Superior temporal gyrus (tissue), 1 donor: ENCODE results near the gene DCAF4.

Experiments used
- DNase-seq: peaks from one replicate; pipeline ENCODE4 v3.0.0-alpha.2; 2016; ENCODE audit errors: extremely low spot score

DCAF4 gene

GRCh38 chr14:72926292-72927028 lies at the start of gene DCAF4:
TSS of gene DCAF4 (plus strand) at chr14:72926464. CDS start at chr14:72937979, 11,515 bp downstream.
- DNase-seq = peak; percentile 97

GRCh38 chr14:72876710-72877063 lies 49.6 kb upstream of the DCAF4 start:
- no peak for DNase-seq

GRCh38 chr14:72878746-72879145 lies 47.5 kb upstream of the DCAF4 start:
- no peak for DNase-seq

- no peak for DNase-seq
These were observed 46.8 kb upstream of the DCAF4 start for GRCh38 chr14:72879431-72879830.

- DNase-seq = no peak
These were observed 46.1 kb upstream of the DCAF4 start for GRCh38 chr14:72880164-72880563.

GRCh38 chr14:72880820-72881219 lies 45.4 kb upstream of the DCAF4 start:
- no peak for DNase-seq

GRCh38 chr14:72881543-72881942 lies 44.7 kb upstream of the DCAF4 start:
- no peak for DNase-seq

- DNase-seq = no peak
These were observed 44.2 kb upstream of the DCAF4 start for GRCh38 chr14:72882047-72882446.

GRCh38 chr14:72882463-72882862 lies 43.8 kb upstream of the DCAF4 start:
- DNase-seq = no peak

- no peak for DNase-seq
These were observed 43.2 kb upstream of the DCAF4 start for GRCh38 chr14:72883109-72883508.

- no peak for DNase-seq
These were observed 42.3 kb upstream of the DCAF4 start for GRCh38 chr14:72883961-72884360.

- DNase-seq = no peak
These were observed 41.9 kb upstream of the DCAF4 start for GRCh38 chr14:72884386-72884785.

- no peak for DNase-seq
These were observed 38.8 kb upstream of the DCAF4 start for GRCh38 chr14:72887514-72887913.

GRCh38 chr14:72888192-72888591 lies 38.1 kb upstream of the DCAF4 start:
- no peak for DNase-seq

GRCh38 chr14:72888636-72889201 lies 37.5 kb upstream of the DCAF4 start:
- no peak for DNase-seq

- DNase-seq = no peak
These were observed 36.9 kb upstream of the DCAF4 start for GRCh38 chr14:72889366-72889765.

- no peak for DNase-seq
These were observed 34.6 kb upstream of the DCAF4 start for GRCh38 chr14:72891666-72892102.

- peak; percentile 59 for DNase-seq
These were observed 34.0 kb upstream of the DCAF4 start for GRCh38 chr14:72892103-72892878.

GRCh38 chr14:72892879-72893635 lies 33.2 kb upstream of the DCAF4 start:
- DNase-seq = peak; percentile 36

- DNase-seq = peak; percentile 98
These were observed 32.5 kb upstream of the DCAF4 start, which contains the start of gene DPF3 for GRCh38 chr14:72893636-72894322. TSS of gene DPF3 (minus strand) at chr14:72894101. CDS start at chr14:72894088, 13 bp downstream.

- DNase-seq = no peak
These were observed 32.0 kb upstream of the DCAF4 start for GRCh38 chr14:72894323-72894622.
